Muscle layer of duodenum (tissue), 2 donors: ENCODE results near the gene PIK3AP1.
"Not testable (repeated sequence)": the region's sequence is repeated elsewhere in the genome, so short reads cannot be mapped to it uniquely, and the experiment has no call there.

Experiments
- H3K27ac ChIP-seq: one replicate; pipeline ENCODE4 v1.7.0; 2013; ENCODE audit warnings: mild to moderate bottlenecking, low read length
- H3K27me3 ChIP-seq: one replicate; pipeline ENCODE4 v1.7.0; 2013; ENCODE audit warnings: low read depth, mild to moderate bottlenecking, control low read depth, low read length
- H3K36me3 ChIP-seq, 2 donors: one replicate each; pipeline ENCODE4 v1.7.0; 2013; ENCODE audit warnings: low read length in 2 of 2, control low read depth in 1 of 2, mild to moderate bottlenecking in 1 of 2; ENCODE audit not compliant: insufficient read depth in 2 of 2, control insufficient read depth in 1 of 2
- H3K4me1 ChIP-seq, 2 donors: one replicate each; pipeline ENCODE4 v1.7.0; 2013; ENCODE audit warnings: low read length in 2 of 2, mild to moderate bottlenecking in 2 of 2, control low read depth in 1 of 2, moderate library complexity in 1 of 2; ENCODE audit not compliant: insufficient read depth in 2 of 2, control insufficient read depth in 1 of 2
- H3K4me3 ChIP-seq, 2 donors: one replicate each; pipeline ENCODE4 v1.7.0; 2013; ENCODE audit warnings: low read length in 2 of 2, low read depth in 1 of 2, mild to moderate bottlenecking in 1 of 2
- H3K9me3 ChIP-seq, 2 donors: one replicate each; pipeline ENCODE4 v1.7.0; 2013; ENCODE audit warnings: low read length in 2 of 2, control low read depth in 1 of 2, mild to moderate bottlenecking in 1 of 2; ENCODE audit not compliant: control insufficient read depth in 1 of 2
- donor health status: healthy.

The PIK3AP1 gene

DNA sequence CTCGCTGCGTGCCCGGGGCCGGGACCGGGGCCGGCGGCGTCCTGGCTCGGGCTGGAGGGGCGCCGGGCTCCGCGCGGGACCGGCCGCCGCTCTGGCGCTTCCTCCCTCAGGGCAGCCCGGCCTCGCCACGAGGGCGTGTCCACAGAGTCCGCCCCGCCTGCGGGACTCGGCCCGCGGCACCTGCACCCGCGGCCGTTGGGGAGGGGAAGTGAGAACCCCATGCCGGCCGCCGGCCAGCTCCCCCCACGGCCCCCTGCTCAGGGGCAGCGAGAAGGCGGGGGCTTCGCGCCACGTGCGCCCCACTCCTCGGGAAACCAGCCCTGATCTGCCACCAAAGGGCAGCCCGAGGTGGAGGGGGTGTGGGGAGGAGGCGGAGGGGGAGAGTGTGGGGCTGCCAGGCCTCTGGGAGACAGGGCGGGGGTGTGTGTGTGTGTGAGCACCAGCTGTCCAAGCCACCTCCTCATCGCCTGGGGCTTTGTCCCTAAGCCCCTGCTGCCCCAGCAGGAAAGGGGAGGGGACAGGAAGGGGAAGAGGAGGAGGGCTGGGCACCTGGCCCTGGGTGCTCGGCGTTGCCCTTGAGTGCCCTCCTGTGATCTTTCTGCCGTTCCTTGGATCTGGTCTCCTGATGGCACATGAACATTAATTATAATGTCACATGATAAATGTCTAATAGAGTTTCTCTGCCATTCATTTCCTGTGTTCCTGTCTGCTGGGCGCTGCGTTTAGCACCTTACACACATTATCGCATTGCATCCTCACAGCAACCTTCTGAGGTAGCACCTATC is at the start of gene PIK3AP1:
TSS of gene PIK3AP1 (minus strand) at position 93 of the 785 bp plus-strand sequence. CDS start 120 bp downstream, outside the sequence.
- no peaks in the 10 kb centered on the region for H3K27me3 ChIP-seq

DNA sequence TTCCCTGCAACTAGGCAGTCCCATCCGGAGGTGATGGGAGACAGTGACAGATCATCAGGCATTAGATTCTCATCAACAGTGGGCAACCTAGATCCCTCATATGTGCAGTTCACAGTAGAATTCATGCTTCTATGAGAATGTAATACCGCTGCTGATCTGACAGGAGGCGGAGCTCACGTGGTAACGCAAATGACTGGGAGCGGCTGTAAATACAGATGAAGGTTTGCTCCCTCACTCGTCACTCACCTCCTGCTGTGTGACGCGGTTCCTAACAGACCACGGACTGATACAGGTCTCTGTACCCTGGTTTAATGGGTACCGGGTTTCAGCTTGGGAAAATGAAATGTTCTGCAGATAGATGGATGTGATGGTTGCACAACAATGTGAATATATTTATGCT is 47.8 kb upstream of the PIK3AP1 start:
- Histone ChIP-seq H3K4me3 (no peak overlapping the region), H3K4me1 (peaks cover 0 to 3% of the 10 kb centered on the region in 2 donors), H3K27me3 (no peaks in the 10 kb centered on the region), H3K36me3 (no peaks in the 10 kb centered on the region), H3K9me3 (peaks cover 3 to 10% of the 10 kb centered on the region in 2 donors), H3K27ac (no peak overlapping the region)

More for the DNA sequence above, at the start of gene PIK3AP1:
- no peaks in the 10 kb centered on the region for H3K36me3 ChIP-seq
- peak within 1 kb of the TSS; percentile 69 to 70 for H3K4me3 ChIP-seq
- H3K9me3 ChIP-seq = no peaks in the 10 kb centered on the region
- peaks cover 4 to 9% of the 10 kb centered on the region in 2 donors for H3K4me1 ChIP-seq
- H3K27ac ChIP-seq = peak within 1 kb of the TSS; percentile 60

DNA sequence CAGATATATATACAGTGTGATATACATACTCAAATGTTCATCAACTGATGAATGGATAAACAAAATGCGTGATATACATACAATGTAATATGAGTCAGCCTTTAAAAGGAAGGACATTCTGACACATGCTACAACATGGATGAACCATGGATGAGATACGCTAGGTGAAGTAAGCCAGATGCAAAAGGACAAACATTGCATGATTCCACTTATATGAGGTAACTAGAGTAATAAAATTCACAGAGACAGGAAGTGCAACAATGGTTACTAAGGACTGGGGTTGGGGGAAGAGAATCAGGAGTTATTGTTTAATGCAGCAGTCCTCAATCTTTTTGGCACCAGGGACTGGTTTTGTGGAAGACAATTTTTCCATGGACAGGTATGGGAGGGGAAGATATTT is 47.3 kb upstream of the PIK3AP1 start:
- no peaks in the 10 kb centered on the region for H3K27me3 ChIP-seq
- no peaks in the 10 kb centered on the region for H3K36me3 ChIP-seq
- H3K4me3 ChIP-seq = no peak overlapping the region
- no peak overlapping the region for H3K27ac ChIP-seq
- H3K4me1 ChIP-seq = peaks cover 0 to 3% of the 10 kb centered on the region in 2 donors
- H3K9me3 ChIP-seq = peaks cover 3 to 5% of the 10 kb centered on the region in 2 donors

DNA sequence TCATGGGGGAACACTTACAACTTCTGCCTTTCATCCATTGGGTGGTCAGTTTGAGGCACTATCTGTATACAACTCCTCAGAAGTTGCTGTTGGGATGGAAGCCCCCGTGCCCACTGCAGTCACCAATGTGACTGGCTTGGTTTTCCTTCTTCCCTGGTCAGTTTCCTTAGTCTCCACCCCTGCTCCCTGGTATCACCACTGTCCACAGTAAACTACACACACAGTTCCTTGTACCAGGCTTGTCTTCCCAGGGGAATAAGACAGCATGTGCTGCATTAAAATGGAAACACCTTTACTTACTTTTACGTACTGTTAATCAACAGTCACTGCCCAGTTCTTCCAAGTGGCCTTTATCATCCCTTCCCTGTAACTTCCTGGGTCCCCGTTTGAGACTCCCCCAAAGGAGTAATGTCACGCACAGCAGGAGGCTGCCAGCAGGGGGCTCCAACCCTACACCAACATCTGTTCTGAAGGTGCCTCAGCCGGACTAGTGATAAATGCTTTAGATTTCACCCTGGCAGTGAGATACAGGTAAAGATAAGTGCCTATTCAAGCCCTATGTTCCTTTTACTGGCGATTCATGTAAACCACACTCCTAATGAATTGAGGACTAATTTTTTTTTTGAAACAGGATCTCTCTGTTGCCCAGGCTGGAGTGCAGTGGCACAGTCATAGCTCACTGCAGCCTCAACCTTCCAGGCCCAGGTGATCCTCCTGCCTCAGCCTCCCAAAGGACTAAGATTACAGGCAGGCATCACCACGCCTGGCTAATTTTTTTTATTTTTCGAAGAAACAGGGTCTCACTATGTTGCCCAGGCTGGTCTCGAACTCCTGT is 45.3 kb upstream of the PIK3AP1 start:
- Histone ChIP-seq H3K9me3 (no peaks in the 10 kb centered on the region), H3K4me3 (no peak overlapping the region), H3K4me1 (peaks cover 0 to 3% of the 10 kb centered on the region in 2 donors), H3K36me3 (no peaks in the 10 kb centered on the region), H3K27ac (no peak overlapping the region), H3K27me3 (no peaks in the 10 kb centered on the region)

DNA sequence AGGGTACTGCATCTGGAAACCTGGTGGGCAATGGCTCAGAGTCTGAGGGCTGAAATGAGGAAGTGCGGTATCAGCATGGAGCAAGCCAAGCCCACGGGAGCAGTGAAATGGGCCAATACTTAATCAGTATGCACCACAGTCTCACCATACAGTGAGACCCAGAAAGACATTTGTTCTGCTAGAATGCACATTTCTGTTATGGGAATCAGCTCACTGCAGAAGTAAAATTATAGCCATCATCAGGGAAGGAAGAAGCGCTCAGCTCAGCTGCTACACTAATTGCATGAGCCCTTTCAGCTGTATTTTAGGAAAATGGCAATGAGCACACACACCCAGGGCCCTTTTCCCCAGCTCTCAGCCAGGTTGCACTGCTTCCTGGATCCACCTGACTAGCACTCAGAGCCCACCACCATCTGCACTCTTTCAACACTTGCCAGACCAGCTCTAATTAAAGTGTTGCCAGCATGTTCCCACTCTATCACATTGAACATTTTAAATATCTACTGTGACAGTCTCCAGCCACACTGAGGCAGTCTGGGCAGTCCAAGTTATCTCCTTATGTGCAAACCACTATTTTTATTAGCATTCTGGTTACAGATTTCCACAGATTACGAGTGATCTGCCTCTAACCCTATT is 44.2 kb upstream of the PIK3AP1 start:
- Histone ChIP-seq H3K36me3 (no peaks in the 10 kb centered on the region), H3K4me3 (no peak overlapping the region), H3K4me1 (peaks cover 0 to 3% of the 10 kb centered on the region in 2 donors), H3K27ac (no peak overlapping the region), H3K9me3 (no peaks in the 10 kb centered on the region), H3K27me3 (no peaks in the 10 kb centered on the region)

- H3K27ac ChIP-seq = no peak overlapping the region
- H3K4me3 ChIP-seq = no peak overlapping the region
- no peaks in the 10 kb centered on the region for H3K9me3 ChIP-seq
- H3K27me3 ChIP-seq = no peaks in the 10 kb centered on the region
- H3K4me1 ChIP-seq = no peaks in the 10 kb centered on the region
- no peaks in the 10 kb centered on the region for H3K36me3 ChIP-seq
Observed at GRCh38 chr10:96758423-96758822, 38.1 kb upstream of the PIK3AP1 start.

DNA sequence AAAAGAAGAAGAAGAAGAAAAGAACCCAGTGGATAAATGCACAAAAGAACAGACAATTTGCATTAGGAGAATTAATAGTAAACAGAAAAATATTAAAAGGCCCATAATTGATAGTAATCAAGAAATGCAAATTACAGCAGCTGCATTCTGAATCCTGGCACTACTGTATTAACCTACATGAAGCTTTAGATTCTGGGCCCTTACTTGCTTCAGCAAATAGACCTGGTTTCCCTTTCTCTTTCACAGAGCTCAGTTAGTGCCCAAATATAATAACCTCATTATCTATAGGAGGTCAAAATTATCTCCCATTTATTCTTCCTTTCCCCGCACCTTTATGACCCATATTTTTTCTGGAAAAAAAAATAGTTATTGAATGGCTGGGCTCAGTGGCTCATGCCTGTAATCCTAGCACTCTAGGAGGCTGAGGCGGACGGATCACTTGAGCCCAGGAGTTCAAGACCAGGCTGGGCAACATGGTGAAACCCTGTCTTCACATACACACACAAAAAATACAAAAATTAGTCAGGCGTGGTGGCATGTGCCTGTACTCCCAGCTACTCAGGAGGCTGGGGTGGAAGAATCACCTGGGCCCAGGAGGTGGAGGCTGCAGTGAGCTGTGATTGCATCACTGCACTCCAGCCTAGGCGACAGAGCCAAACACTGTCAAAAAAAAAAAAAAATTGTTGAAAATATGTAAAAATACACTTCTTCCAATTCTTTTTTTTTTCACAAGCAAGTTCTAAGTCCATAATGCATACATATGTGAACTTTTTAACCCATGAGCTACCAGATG is 36.0 kb upstream of the PIK3AP1 start:
- no peaks in the 10 kb centered on the region for H3K4me1 ChIP-seq

GRCh38 chr10:96753956-96754355 is 33.6 kb upstream of the PIK3AP1 start:
- Histone ChIP-seq H3K4me3 (no peak overlapping the region), H3K27me3 (no peaks in the 10 kb centered on the region), H3K36me3 (no peaks in the 10 kb centered on the region), H3K27ac (no peak overlapping the region), H3K4me1 (no peaks in the 10 kb centered on the region), H3K9me3 (no peaks in the 10 kb centered on the region)

More for the DNA sequence above, 36.0 kb upstream of the PIK3AP1 start:
- Histone ChIP-seq H3K9me3 (no peaks in the 10 kb centered on the region), H3K4me3 (no peak overlapping the region), H3K27ac (no peak overlapping the region), H3K27me3 (no peaks in the 10 kb centered on the region), H3K36me3 (no peaks in the 10 kb centered on the region)

- Histone ChIP-seq H3K4me1 (no peaks in the 10 kb centered on the region), H3K27me3 (no peaks in the 10 kb centered on the region), H3K4me3 (no peak overlapping the region), H3K9me3 (no peaks in the 10 kb centered on the region), H3K36me3 (no peaks in the 10 kb centered on the region), H3K27ac (no peak overlapping the region)
Observed at GRCh38 chr10:96752375-96752774, 32.1 kb upstream of the PIK3AP1 start.

GRCh38 chr10:96750316-96750715 is 30.0 kb upstream of the PIK3AP1 start:
- not testable (repeated sequence) for H3K4me1 ChIP-seq, H3K36me3 ChIP-seq, H3K27me3 ChIP-seq, H3K27ac ChIP-seq, H3K4me3 ChIP-seq, H3K9me3 ChIP-seq
